ENCODE results near the gene PDE2A. TPM values are rescaled to one million over a fixed set of nuclear protein-coding genes. Genes with fewer than 3 reads are reported as not detected.

Gene PDE2A
- total and polyA plus RNA-seq, 8 donors = 8.4 to 13.8 (median 11.2) TPM

DNA sequence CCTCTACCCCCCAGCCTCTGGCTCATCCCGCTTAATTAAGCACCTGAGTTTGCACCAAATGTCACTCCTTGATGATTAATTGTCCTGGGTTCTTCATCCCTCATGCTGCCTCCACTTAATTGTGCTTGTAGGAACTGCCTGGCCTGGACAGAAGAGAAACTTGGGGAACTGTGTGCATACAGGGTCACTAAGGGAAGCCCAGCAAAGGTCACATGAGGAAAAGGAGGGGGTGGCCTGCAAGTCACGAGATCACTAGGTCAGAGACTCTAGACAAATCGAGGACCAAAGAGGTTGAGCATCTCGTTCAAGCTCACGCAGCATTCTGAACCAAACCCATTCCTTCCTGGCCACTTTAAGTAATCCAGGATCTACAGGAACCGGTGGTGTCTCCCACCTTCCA lies 75.8 kb downstream of the PDE2A start:
- Histone ChIP-seq H3K27ac (no peak overlapping the region), H3K4me1 (no peaks in the 10 kb centered on the region), H3K27me3 (peaks cover 0 to 68% of the 10 kb centered on the region in 2 donors), H3K4me3 (no peak overlapping the region), H3K9me3 (no peaks in the 10 kb centered on the region), H3K36me3 (no peaks in the 10 kb centered on the region)
- DNase-seq (no peak), ATAC-seq (peak; percentile 27)
- no peak for TF ChIP-seq CTCF (IDR thresholded peaks at IDR 0.05)
- intact Hi-C loops (cut with DNase I) = no loop called here

GRCh38 chr11:72597721-72598120 lies 76.5 kb downstream of the PDE2A start:
- intact Hi-C loops (cut with DNase I) = no loop called here
- TF ChIP-seq CTCF (IDR thresholded peaks at IDR 0.05) = no peak
- no peaks in the 10 kb centered on the region for H3K36me3 ChIP-seq
- H3K9me3 ChIP-seq = no peaks in the 10 kb centered on the region
- peaks cover 0 to 68% of the 10 kb centered on the region in 2 donors for H3K27me3 ChIP-seq
- H3K4me3 ChIP-seq = no peak overlapping the region
- no peaks in the 10 kb centered on the region for H3K4me1 ChIP-seq
- no peak overlapping the region for H3K27ac ChIP-seq
- DNase-seq (no peak), ATAC-seq (no peak)

- TF ChIP-seq CTCF (IDR thresholded peaks at IDR 0.05) = no peak
- Histone ChIP-seq H3K36me3 (no peaks in the 10 kb centered on the region), H3K4me3 (no peak overlapping the region), H3K27me3 (peaks cover 13 to 81% of the 10 kb centered on the region in 2 donors), H3K9me3 (no peaks in the 10 kb centered on the region), H3K27ac (no peak overlapping the region), H3K4me1 (peaks cover 0 to 4% of the 10 kb centered on the region in 2 donors)
- ATAC-seq (no peak), DNase-seq (peak in 1 of 4 donors; percentile 46)
- intact Hi-C loops (cut with DNase I) = no loop called here
Measured at GRCh38 chr11:72595292-72595684, 78.9 kb downstream of the PDE2A start.

GRCh38 chr11:72594493-72595291 lies 79.5 kb downstream of the PDE2A start:
- ATAC-seq (no peak), DNase-seq (no peak)
- no peaks in the 10 kb centered on the region for H3K36me3 ChIP-seq
- TF ChIP-seq CTCF (IDR thresholded peaks at IDR 0.05) = no peak
- intact Hi-C loops (cut with DNase I) = no loop called here
- no peaks in the 10 kb centered on the region for H3K9me3 ChIP-seq
- no peak overlapping the region for H3K4me3 ChIP-seq
- H3K27ac ChIP-seq = no peak overlapping the region
- H3K27me3 ChIP-seq = peaks cover 19 to 84% of the 10 kb centered on the region in 2 donors
- peaks cover 0 to 9% of the 10 kb centered on the region in 2 donors for H3K4me1 ChIP-seq

- H3K27me3 ChIP-seq = peaks cover 23 to 87% of the 10 kb centered on the region in 2 donors
- intact Hi-C loops (cut with DNase I) = no loop called here
Measured at GRCh38 chr11:72592698-72593495, 81.3 kb downstream of the PDE2A start.

More at GRCh38 chr11:72592698-72593495, 81.3 kb downstream of the PDE2A start:
- DNase-seq (no peak), ATAC-seq (no peak)
- peaks cover 0 to 9% of the 10 kb centered on the region in 2 donors for H3K4me1 ChIP-seq
- no peak for TF ChIP-seq CTCF (IDR thresholded peaks at IDR 0.05)
- no peaks in the 10 kb centered on the region for H3K9me3 ChIP-seq
- no peak overlapping the region for H3K27ac ChIP-seq
- H3K36me3 ChIP-seq = no peaks in the 10 kb centered on the region
- H3K4me3 ChIP-seq = no peak overlapping the region

All from left lung (tissue), 10 donors.